Chondrocyte (in vitro differentiated cells): Measurements from ENCODE around the gene TANGO2. TPM values are rescaled to one million over a fixed set of nuclear protein-coding genes. Genes with fewer than 3 reads are reported as not detected.

Experiments
- DNase-seq: peaks from one replicate; pipeline ENCODE4 v3.0.0; 2021; ENCODE audit warnings: mixed read lengths, low spot score
- H3K27ac Mint-ChIP-seq: one replicate; pipeline ENCODE4 v1.8.0; 2021; ENCODE audit warnings: mild to moderate bottlenecking, moderate library complexity, mixed read lengths; ENCODE audit not compliant: unreplicated experiment
- H3K27me3 Mint-ChIP-seq: 2 replicates; pipeline ENCODE4 v1.8.0; 2021; ENCODE audit warnings: low read depth, mixed read lengths
- H3K36me3 Mint-ChIP-seq: 2 replicates; pipeline ENCODE4 v1.8.0; 2021; ENCODE audit warnings: low read depth, mixed read lengths
- H3K4me1 Mint-ChIP-seq: 2 replicates; pipeline ENCODE4 v1.8.0; 2021; ENCODE audit warnings: low read depth, mild to moderate bottlenecking, mixed read lengths
- H3K4me3 Mint-ChIP-seq: one replicate; pipeline ENCODE4 v1.8.0; 2021; ENCODE audit warnings: mild to moderate bottlenecking, moderate library complexity, mixed read lengths; ENCODE audit not compliant: unreplicated experiment
- H3K9me3 Mint-ChIP-seq: 2 replicates; pipeline ENCODE4 v1.8.0; 2021; ENCODE audit warnings: low read depth, mixed read lengths
- total RNA-seq: library from RNA; stranded (reverse); gene quantifications from 3 replicates; pipeline ENCODE4 v1.2.1, GENCODE V29; 2021
- TF ChIP-seq, protein P1 (sequence below): fragments of 200-600 bp; sonication (generic); IDR thresholded peaks from 2 replicates; pipeline ENCODE4 v1.5.0; 2021; ENCODE audit warnings: antibody characterized with exemption, mild to moderate bottlenecking, moderate library complexity

The TANGO2 gene
- total RNA-seq, 1 donor from 2014 or later = 30.1 TPM

DNA sequence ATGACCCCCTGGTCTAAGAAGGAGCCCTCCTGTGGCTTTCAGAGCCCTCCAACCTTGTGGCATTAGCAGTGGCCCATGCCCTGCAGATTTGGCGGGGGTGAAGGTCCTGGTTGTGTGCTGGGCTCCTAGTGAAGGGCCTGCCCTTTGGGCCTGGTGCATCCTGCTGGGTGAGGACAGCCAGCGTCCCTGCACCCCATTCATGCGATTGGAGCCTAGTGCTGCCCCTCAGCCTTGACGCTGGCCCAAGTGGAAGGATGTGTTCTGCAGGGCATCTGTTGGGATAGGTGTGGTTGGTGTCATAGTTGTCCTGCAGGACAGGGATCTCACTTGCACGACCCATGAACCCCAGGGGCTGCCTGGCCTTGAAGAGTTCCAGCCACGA lies 31.0 kb downstream of the TANGO2 start:
- no peaks in the 10 kb centered on the region for H3K27me3 Mint-ChIP-seq
- TF ChIP-seq, protein P1, sequence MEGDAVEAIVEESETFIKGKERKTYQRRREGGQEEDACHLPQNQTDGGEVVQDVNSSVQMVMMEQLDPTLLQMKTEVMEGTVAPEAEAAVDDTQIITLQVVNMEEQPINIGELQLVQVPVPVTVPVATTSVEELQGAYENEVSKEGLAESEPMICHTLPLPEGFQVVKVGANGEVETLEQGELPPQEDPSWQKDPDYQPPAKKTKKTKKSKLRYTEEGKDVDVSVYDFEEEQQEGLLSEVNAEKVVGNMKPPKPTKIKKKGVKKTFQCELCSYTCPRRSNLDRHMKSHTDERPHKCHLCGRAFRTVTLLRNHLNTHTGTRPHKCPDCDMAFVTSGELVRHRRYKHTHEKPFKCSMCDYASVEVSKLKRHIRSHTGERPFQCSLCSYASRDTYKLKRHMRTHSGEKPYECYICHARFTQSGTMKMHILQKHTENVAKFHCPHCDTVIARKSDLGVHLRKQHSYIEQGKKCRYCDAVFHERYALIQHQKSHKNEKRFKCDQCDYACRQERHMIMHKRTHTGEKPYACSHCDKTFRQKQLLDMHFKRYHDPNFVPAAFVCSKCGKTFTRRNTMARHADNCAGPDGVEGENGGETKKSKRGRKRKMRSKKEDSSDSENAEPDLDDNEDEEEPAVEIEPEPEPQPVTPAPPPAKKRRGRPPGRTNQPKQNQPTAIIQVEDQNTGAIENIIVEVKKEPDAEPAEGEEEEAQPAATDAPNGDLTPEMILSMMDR = no peak
- H3K4me1 Mint-ChIP-seq = no peaks in the 10 kb centered on the region
- DNase-seq = no peak
- peaks cover 9% of the 10 kb centered on the region for H3K9me3 Mint-ChIP-seq
- H3K36me3 Mint-ChIP-seq = peaks cover 27% of the 10 kb centered on the region
- no peak overlapping the region for H3K27ac Mint-ChIP-seq
- no peak overlapping the region for H3K4me3 Mint-ChIP-seq

DNA sequence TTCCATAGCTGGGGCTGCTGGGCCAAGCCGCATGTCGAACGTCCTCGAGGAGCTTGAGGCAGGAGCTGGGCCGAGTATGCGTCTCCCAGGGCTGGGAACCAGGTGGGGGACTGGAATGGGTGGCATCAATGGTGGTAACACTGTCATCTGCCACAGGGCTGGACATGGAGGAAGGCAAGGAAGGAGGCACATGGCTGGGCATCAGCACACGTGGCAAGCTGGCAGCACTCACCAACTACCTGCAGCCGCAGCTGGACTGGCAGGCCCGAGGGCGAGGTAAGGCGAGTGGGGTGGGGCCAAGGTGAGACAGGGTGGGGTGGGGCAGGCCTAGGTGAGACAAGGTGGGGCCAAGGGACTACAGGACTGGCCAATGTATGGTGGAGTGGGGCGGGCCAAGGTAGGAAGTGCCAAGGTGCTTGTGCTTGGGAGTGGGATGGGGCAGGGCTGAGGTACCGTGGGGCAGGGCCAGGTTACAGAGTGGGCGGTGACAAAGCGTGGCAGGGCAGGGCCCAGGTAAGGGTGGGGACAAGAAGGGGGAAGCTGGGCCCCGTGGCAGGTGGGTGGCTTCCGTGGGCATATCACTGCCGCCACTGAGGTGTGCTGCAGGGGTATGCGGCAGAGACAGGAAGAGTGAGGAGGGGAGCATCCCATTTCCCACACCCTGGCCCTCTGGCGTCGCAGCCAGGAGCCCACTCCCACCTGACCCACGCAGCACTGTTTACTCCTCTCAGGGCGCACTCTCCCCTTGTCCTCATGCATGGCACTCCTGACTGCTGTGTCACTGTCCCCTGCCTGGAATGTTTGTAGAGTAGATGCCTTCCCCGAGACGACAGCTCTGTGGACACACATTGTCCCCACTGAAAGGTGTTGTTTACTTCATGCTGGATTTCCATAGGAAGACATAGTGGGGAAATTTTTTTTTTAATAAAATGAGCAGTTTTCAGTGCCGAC lies 31.7 kb downstream of the TANGO2 start:
- Mint-ChIP-seq H3K4me3 (no peak overlapping the region), H3K27me3 (no peaks in the 10 kb centered on the region), H3K9me3 (peaks cover 9% of the 10 kb centered on the region), H3K27ac (no peak overlapping the region), H3K36me3 (peaks cover 27% of the 10 kb centered on the region), H3K4me1 (no peaks in the 10 kb centered on the region)
- TF ChIP-seq, protein P1 = no peak
- no peak for DNase-seq

DNA sequence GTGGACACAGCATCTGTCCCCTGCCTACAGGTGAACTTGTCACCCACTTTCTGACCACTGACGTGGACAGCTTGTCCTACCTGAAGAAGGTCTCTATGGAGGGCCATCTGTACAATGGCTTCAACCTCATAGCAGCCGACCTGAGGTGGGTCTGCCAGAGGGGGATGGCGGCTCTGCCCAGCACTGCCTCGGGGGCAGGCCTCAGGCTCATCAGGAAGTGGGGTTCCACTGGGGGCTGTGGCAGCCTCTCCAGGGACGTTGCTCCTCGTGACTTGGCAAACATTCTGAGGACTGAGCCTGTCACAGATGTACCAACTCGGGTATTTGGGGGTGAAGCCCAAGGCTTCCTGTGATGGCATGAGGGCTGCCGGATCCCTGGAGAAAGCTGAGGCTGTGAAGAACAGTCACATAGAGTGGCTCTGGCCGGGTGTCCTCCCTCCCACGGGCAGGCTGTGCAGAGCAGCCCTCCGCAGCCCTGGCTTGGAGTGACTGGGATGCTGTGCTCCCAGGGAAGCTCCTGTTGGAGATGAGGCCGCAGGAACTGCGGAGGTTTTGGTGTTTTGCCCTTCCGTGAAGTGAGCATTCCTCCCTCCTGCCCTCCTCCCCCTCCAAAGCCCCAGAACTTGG lies 32.6 kb downstream of the TANGO2 start:
- Mint-ChIP-seq H3K36me3 (peaks cover 24% of the 10 kb centered on the region), H3K4me1 (no peaks in the 10 kb centered on the region), H3K27me3 (no peaks in the 10 kb centered on the region), H3K9me3 (peaks cover 4% of the 10 kb centered on the region), H3K27ac (no peak overlapping the region), H3K4me3 (no peak overlapping the region)
- no peak for DNase-seq
- TF ChIP-seq, protein P1 = no peak

DNA sequence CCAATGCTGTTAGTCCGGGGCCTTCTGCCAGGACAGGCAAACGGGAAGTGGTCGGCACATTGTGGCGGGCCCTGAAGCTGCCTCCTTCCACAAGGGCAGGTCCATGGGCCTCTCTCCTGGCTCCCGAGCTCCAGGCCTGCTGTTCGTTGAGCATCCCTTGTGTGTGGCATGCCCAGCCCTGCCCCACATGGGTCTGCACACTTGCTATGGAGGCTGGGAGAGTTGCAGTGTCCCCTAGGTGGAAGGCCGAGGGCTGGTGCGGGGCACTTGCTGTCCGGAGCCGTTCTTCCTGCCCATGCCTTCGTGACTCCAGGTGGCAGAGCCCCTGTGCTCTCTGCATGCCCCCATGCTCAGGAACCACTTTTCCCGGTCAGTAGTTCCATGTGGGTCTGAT lies 33.1 kb downstream of the TANGO2 start:
- Mint-ChIP-seq H3K27ac (no peak overlapping the region), H3K27me3 (no peaks in the 10 kb centered on the region), H3K36me3 (peaks cover 22% of the 10 kb centered on the region), H3K9me3 (peaks cover 2% of the 10 kb centered on the region), H3K4me1 (no peaks in the 10 kb centered on the region), H3K4me3 (no peak overlapping the region)
- no peak for DNase-seq
- TF ChIP-seq, protein P1 = no peak

DNA sequence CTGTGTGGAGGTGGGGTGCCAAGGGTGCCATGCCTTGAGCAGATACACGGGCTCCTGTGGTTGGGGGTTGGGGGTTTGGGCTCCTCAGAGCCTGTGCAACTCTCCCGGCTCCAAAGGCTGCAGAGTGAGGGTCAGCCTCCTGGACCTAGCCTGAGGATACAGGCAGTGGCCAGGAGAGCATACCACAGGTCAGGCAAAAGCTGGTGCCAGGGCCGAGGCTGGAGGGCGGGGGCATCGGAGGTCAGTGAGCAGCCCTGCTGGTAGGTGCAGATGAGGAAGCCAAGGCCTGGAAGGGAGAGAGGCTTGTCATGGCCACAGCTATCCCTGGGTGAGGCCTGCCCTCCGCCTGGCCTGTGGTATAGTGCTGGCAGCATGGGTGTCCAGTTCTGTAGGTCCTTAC lies 33.6 kb downstream of the TANGO2 start:
- no peak overlapping the region for H3K27ac Mint-ChIP-seq
- TF ChIP-seq, protein P1 = no peak
- no peaks in the 10 kb centered on the region for H3K9me3 Mint-ChIP-seq
- peaks cover 20% of the 10 kb centered on the region for H3K36me3 Mint-ChIP-seq
- no peaks in the 10 kb centered on the region for H3K4me1 Mint-ChIP-seq
- H3K4me3 Mint-ChIP-seq = no peak overlapping the region
- DNase-seq = no peak
- no peaks in the 10 kb centered on the region for H3K27me3 Mint-ChIP-seq
